GM23338 (cell line): ENCODE data around the gene PDRG1. TPM values are rescaled to one million over a fixed set of nuclear protein-coding genes. Genes with fewer than 3 reads are reported as not detected.
A peak's percentile ranks its signal among the peaks of the same experiment; 100 is the strongest.

Experiments used
- ATAC-seq: fragments of 200-7000 bp; cut with Tn5 transposase; 3 replicates; pipeline ENCODE4 v1.9.1; 2020
- DNase-seq: peaks from one replicate; pipeline ENCODE4 v3.0.0-alpha.2; 2015; ENCODE audit warnings: low spot score
- H2AFZ ChIP-seq: fragments of 200-600 bp; sonication (generic); 2 replicates; pipeline ENCODE4 v1.8.0; 2016; ENCODE audit warnings: antibody characterized with exemption, mild to moderate bottlenecking, moderate library complexity
- H3F3A ChIP-seq: fragments of 200-600 bp; sonication (generic); replicated peaks from 2 replicates; pipeline ENCODE4 v1.8.0; 2017; ENCODE audit warnings: antibody characterized with exemption, mixed run types, low read depth
- H3K27ac ChIP-seq: fragments of 200-600 bp; sonication (generic); 2 replicates; pipeline ENCODE4 v1.6.1; 2016; ENCODE audit warnings: low read depth
- H3K27me3 ChIP-seq: fragments of 200-600 bp; sonication (generic); 2 replicates; pipeline ENCODE4 v1.8.0; 2016; ENCODE audit warnings: mild to moderate bottlenecking, mixed run types, moderate library complexity; ENCODE audit not compliant: insufficient read depth
- H3K36me3 ChIP-seq: fragments of 200-600 bp; sonication (generic); 2 replicates; pipeline ENCODE4 v1.8.0; 2016; ENCODE audit warnings: mild to moderate bottlenecking; ENCODE audit not compliant: insufficient read depth
- H3K4me1 ChIP-seq: fragments of 200-600 bp; sonication (generic); 2 replicates; pipeline ENCODE4 v1.8.0; 2016; ENCODE audit warnings: mild to moderate bottlenecking, moderate library complexity; ENCODE audit not compliant: insufficient read depth
- H3K4me2 ChIP-seq: fragments of 200-600 bp; sonication (generic); 2 replicates; pipeline ENCODE4 v1.7.1; 2017; ENCODE audit warnings: mixed run types
- H3K4me3 ChIP-seq: fragments of 200-600 bp; sonication (generic); 2 replicates; pipeline ENCODE4 v1.6.1; 2016; ENCODE audit warnings: mixed run types
- H3K79me2 ChIP-seq: fragments of 200-600 bp; sonication (generic); replicated peaks from 2 replicates; pipeline ENCODE4 v1.8.0; 2017; ENCODE audit warnings: mild to moderate bottlenecking; ENCODE audit not compliant: insufficient read depth
- H3K9me2 ChIP-seq: fragments of 200-600 bp; sonication (generic); 2 replicates; pipeline ENCODE4 v1.8.0; 2017; ENCODE audit not compliant: insufficient read depth
- H4K20me1 ChIP-seq: fragments of 200-600 bp; sonication (generic); replicated peaks from 2 replicates; pipeline ENCODE4 v1.8.0; 2017; ENCODE audit warnings: mild to moderate bottlenecking; ENCODE audit not compliant: insufficient read depth
- H3K27ac Mint-ChIP-seq: 2 replicates; pipeline ENCODE4 v1.8.0; 2020; ENCODE audit warnings: inconsistent platforms, mild to moderate bottlenecking, moderate library complexity, mixed read lengths
- H3K27me3 Mint-ChIP-seq: 3 replicates; pipeline ENCODE4 v1.8.0; 2022; ENCODE audit warnings: low read depth, mild to moderate bottlenecking, moderate library complexity, mixed read lengths, inconsistent platforms; ENCODE audit not compliant: insufficient read depth, poor library complexity
- H3K36me3 Mint-ChIP-seq: 3 replicates; pipeline ENCODE4 v1.8.0; 2021; ENCODE audit warnings: low read depth, mild to moderate bottlenecking, inconsistent platforms, moderate library complexity, mixed read lengths
- H3K4me1 Mint-ChIP-seq: 3 replicates; pipeline ENCODE4 v1.8.0; 2020; ENCODE audit warnings: mild to moderate bottlenecking, inconsistent platforms, mixed read lengths
- H3K4me3 Mint-ChIP-seq: 3 replicates; pipeline ENCODE4 v1.8.0; 2021; ENCODE audit warnings: moderate library complexity, mild to moderate bottlenecking, inconsistent platforms, mixed read lengths
- H3K9me3 Mint-ChIP-seq: 3 replicates; pipeline ENCODE4 v1.8.0; 2020; ENCODE audit warnings: moderate library complexity, mild to moderate bottlenecking, inconsistent platforms, mixed read lengths
- CREB1 ChIP-seq: fragments of 250-450 bp; sonication (Bioruptor Pico); IDR thresholded peaks from 2 replicates; pipeline ENCODE4 v1.5.0; 2020; ENCODE audit warnings: low read depth, mild to moderate bottlenecking, moderate library complexity
- EZH2 ChIP-seq: fragments of 200-600 bp; sonication (generic); IDR thresholded peaks from one replicate; pipeline ENCODE4 v1.8.0; 2017; ENCODE audit warnings: antibody characterized with exemption, mild to moderate bottlenecking, low read depth; ENCODE audit not compliant: unreplicated experiment
- EZH2phosphoT487 ChIP-seq: fragments of 200-600 bp; sonication (generic); IDR thresholded peaks from one replicate; pipeline ENCODE4 v1.8.1; 2018; ENCODE audit warnings: antibody characterized with exemption; ENCODE audit not compliant: unreplicated experiment
- JUNB ChIP-seq: IDR thresholded peaks from one replicate; pipeline ENCODE4 v1.6.1; 2016; ENCODE audit warnings: antibody characterized with exemption; ENCODE audit not compliant: unreplicated experiment
- NANOG ChIP-seq: IDR thresholded peaks from 2 replicates; pipeline ENCODE4 v1.6.1; 2016; ENCODE audit warnings: antibody characterized with exemption, borderline replicate concordance
- POLR2AphosphoS5 ChIP-seq: IDR thresholded peaks from 2 replicates; pipeline ENCODE4 v1.6.1; 2016; ENCODE audit warnings: antibody characterized with exemption, low read depth
- STAT1 ChIP-seq: IDR thresholded peaks from one replicate; pipeline ENCODE4 v1.6.1; 2016; ENCODE audit warnings: antibody characterized with exemption; ENCODE audit not compliant: unreplicated experiment
- ZNF114 ChIP-seq: fragments of 250-450 bp; sonication (Bioruptor Pico); IDR thresholded peaks from 2 replicates; pipeline ENCODE4 v1.5.0; 2020; ENCODE audit warnings: mild to moderate bottlenecking, moderate library complexity
- ZNF331 ChIP-seq: fragments of 250-450 bp; sonication (Bioruptor Pico); IDR thresholded peaks from 2 replicates; pipeline ENCODE4 v1.5.0; 2020; ENCODE audit warnings: low read depth, mild to moderate bottlenecking, moderate library complexity
- polyA plus RNA-seq: library from polyadenylated mRNA; unstranded; fragments of >200 nt; fragmentation: Nextera tagmentation; extraction: Ambion mirVana; gene quantifications from 2 replicates; pipeline ENCODE4 v1.2.1, GENCODE V29; 2016
- total RNA-seq: library from RNA; depleted of rRNA; stranded (reverse); fragments of >200 nt; shearing (Covaris generic); gene quantifications from 2 replicates; pipeline ENCODE4 v1.2.3, GENCODE V29; 2014
- TF ChIP-seq, protein P1 (sequence below): IDR thresholded peaks from one replicate; pipeline ENCODE4 v1.6.1; 2018; ENCODE audit warnings: antibody characterized with exemption; ENCODE audit not compliant: unreplicated experiment
- TF ChIP-seq, protein P2 (sequence below): IDR thresholded peaks from 2 replicates; pipeline ENCODE4 v1.6.1; 2016; ENCODE audit warnings: antibody characterized with exemption
- TF ChIP-seq, protein P3 (sequence below): fragments of 250-450 bp; sonication (Bioruptor Pico); IDR thresholded peaks from 2 replicates; pipeline ENCODE4 v1.5.0; 2020; ENCODE audit warnings: mild to moderate bottlenecking, moderate library complexity
- TF ChIP-seq, protein P4 (sequence below), 2 experiments: fragments of 200-600 bp in 1 of 2; sonication (generic) in 1 of 2; conservative IDR thresholded peaks; 2 replicates each; pipeline versions ENCODE4 v1.5.1 to v1.6.1; 2016 to 2017; ENCODE audit warnings: antibody characterized with exemption in 2 of 2, low read depth in 2 of 2, mild to moderate bottlenecking in 2 of 2, moderate library complexity in 1 of 2

Gene PDRG1
- total and polyA plus RNA-seq, 2 experiments from 2014 or later = 10.5 to 27.8 TPM

DNA sequence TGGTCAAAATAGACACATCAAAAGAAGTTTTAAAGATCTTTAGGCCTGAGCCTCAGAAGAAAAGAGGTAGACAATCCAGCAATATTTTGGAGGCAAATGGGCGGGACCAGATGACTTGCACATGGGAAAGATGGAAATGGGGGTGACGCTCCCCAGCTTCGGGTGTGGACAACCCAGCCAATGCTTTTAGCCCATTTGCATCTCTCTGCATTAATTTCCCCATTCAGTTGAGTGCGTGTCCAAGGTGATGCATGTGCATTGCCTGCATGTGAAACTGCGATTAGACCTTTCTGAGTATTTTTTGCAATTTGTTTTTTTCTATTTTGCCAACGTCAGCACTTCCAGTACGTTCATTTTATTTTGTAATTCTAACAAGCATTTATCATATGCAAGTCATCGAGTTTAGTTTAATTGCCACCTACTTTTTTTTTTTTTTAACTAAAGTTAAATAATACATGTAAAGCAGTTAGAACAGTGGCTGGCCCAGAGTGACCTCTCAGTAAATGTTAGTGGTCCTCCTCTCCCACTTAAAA is 24.2 kb downstream of the PDRG1 start (continued):
- TF ChIP-seq, protein P1, sequence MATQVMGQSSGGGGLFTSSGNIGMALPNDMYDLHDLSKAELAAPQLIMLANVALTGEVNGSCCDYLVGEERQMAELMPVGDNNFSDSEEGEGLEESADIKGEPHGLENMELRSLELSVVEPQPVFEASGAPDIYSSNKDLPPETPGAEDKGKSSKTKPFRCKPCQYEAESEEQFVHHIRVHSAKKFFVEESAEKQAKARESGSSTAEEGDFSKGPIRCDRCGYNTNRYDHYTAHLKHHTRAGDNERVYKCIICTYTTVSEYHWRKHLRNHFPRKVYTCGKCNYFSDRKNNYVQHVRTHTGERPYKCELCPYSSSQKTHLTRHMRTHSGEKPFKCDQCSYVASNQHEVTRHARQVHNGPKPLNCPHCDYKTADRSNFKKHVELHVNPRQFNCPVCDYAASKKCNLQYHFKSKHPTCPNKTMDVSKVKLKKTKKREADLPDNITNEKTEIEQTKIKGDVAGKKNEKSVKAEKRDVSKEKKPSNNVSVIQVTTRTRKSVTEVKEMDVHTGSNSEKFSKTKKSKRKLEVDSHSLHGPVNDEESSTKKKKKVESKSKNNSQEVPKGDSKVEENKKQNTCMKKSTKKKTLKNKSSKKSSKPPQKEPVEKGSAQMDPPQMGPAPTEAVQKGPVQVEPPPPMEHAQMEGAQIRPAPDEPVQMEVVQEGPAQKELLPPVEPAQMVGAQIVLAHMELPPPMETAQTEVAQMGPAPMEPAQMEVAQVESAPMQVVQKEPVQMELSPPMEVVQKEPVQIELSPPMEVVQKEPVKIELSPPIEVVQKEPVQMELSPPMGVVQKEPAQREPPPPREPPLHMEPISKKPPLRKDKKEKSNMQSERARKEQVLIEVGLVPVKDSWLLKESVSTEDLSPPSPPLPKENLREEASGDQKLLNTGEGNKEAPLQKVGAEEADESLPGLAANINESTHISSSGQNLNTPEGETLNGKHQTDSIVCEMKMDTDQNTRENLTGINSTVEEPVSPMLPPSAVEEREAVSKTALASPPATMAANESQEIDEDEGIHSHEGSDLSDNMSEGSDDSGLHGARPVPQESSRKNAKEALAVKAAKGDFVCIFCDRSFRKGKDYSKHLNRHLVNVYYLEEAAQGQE = no peak
- no peak for TF ChIP-seq CREB1
- TF ChIP-seq, protein P2, sequence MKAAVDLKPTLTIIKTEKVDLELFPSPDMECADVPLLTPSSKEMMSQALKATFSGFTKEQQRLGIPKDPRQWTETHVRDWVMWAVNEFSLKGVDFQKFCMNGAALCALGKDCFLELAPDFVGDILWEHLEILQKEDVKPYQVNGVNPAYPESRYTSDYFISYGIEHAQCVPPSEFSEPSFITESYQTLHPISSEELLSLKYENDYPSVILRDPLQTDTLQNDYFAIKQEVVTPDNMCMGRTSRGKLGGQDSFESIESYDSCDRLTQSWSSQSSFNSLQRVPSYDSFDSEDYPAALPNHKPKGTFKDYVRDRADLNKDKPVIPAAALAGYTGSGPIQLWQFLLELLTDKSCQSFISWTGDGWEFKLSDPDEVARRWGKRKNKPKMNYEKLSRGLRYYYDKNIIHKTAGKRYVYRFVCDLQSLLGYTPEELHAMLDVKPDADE = no peak
- TF ChIP-seq ZNF114 (CRISPR knock-in tag) = no peak
- TF ChIP-seq EZH2 = no peak
- TF ChIP-seq NANOG = no peak
- TF ChIP-seq EZH2phosphoT487 = no peak
- TF ChIP-seq JUNB = no peak

DNA sequence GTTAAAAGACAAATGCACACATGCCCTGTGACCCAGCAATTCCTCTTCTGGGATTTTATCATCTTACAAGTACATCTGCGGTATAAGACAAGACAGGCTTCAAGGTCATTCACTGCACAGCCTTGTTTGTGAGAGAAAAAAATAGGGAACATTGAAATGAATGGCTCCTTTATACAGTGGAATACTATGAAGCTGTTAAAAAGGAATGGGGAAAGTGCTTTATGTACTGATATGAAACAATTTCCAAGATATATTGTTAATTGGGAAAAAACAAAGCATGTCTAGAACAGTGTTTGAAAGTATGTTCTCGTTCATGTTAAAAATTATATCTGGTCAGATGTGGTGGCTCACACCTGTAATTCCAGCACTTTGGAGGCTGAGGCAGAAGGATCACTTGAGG is 25.4 kb downstream of the PDRG1 start:
- no peak overlapping the region for H3K4me2 ChIP-seq
- H3K36me3 ChIP-seq = no peaks in the 10 kb centered on the region
- H2AFZ ChIP-seq = peak overlapping the region; percentile 83; the same call in 1 of the 2 replicates
- H3K36me3 Mint-ChIP-seq = no peaks in the 10 kb centered on the region
- no peak overlapping the region for H3K4me3 ChIP-seq
- H3K27ac Mint-ChIP-seq = no peak overlapping the region
- H3K27me3 Mint-ChIP-seq = peaks cover 17% of the 10 kb centered on the region
- no peaks in the 10 kb centered on the region for H3K79me2 ChIP-seq
- H3F3A ChIP-seq = no peaks in the 10 kb centered on the region
- peaks cover 51% of the 10 kb centered on the region for H3K9me3 Mint-ChIP-seq
- H4K20me1 ChIP-seq = no peaks in the 10 kb centered on the region
- H3K4me1 ChIP-seq = no peaks in the 10 kb centered on the region
- H3K27ac ChIP-seq = no peak overlapping the region
- no peak for DNase-seq
- ATAC-seq = no peak
- peaks cover 6% of the 10 kb centered on the region; the same call in 2 of the 3 replicates for H3K4me1 Mint-ChIP-seq
- no peaks in the 10 kb centered on the region for H3K9me2 ChIP-seq
- no peak overlapping the region for H3K4me3 Mint-ChIP-seq
- no peaks in the 10 kb centered on the region for H3K27me3 ChIP-seq
- no peak for TF ChIP-seq STAT1
- TF ChIP-seq ZNF331 (CRISPR knock-in tag) = no peak
- TF ChIP-seq EZH2phosphoT487 = no peak
- TF ChIP-seq POLR2AphosphoS5 = no peak
- TF ChIP-seq, protein P3, sequence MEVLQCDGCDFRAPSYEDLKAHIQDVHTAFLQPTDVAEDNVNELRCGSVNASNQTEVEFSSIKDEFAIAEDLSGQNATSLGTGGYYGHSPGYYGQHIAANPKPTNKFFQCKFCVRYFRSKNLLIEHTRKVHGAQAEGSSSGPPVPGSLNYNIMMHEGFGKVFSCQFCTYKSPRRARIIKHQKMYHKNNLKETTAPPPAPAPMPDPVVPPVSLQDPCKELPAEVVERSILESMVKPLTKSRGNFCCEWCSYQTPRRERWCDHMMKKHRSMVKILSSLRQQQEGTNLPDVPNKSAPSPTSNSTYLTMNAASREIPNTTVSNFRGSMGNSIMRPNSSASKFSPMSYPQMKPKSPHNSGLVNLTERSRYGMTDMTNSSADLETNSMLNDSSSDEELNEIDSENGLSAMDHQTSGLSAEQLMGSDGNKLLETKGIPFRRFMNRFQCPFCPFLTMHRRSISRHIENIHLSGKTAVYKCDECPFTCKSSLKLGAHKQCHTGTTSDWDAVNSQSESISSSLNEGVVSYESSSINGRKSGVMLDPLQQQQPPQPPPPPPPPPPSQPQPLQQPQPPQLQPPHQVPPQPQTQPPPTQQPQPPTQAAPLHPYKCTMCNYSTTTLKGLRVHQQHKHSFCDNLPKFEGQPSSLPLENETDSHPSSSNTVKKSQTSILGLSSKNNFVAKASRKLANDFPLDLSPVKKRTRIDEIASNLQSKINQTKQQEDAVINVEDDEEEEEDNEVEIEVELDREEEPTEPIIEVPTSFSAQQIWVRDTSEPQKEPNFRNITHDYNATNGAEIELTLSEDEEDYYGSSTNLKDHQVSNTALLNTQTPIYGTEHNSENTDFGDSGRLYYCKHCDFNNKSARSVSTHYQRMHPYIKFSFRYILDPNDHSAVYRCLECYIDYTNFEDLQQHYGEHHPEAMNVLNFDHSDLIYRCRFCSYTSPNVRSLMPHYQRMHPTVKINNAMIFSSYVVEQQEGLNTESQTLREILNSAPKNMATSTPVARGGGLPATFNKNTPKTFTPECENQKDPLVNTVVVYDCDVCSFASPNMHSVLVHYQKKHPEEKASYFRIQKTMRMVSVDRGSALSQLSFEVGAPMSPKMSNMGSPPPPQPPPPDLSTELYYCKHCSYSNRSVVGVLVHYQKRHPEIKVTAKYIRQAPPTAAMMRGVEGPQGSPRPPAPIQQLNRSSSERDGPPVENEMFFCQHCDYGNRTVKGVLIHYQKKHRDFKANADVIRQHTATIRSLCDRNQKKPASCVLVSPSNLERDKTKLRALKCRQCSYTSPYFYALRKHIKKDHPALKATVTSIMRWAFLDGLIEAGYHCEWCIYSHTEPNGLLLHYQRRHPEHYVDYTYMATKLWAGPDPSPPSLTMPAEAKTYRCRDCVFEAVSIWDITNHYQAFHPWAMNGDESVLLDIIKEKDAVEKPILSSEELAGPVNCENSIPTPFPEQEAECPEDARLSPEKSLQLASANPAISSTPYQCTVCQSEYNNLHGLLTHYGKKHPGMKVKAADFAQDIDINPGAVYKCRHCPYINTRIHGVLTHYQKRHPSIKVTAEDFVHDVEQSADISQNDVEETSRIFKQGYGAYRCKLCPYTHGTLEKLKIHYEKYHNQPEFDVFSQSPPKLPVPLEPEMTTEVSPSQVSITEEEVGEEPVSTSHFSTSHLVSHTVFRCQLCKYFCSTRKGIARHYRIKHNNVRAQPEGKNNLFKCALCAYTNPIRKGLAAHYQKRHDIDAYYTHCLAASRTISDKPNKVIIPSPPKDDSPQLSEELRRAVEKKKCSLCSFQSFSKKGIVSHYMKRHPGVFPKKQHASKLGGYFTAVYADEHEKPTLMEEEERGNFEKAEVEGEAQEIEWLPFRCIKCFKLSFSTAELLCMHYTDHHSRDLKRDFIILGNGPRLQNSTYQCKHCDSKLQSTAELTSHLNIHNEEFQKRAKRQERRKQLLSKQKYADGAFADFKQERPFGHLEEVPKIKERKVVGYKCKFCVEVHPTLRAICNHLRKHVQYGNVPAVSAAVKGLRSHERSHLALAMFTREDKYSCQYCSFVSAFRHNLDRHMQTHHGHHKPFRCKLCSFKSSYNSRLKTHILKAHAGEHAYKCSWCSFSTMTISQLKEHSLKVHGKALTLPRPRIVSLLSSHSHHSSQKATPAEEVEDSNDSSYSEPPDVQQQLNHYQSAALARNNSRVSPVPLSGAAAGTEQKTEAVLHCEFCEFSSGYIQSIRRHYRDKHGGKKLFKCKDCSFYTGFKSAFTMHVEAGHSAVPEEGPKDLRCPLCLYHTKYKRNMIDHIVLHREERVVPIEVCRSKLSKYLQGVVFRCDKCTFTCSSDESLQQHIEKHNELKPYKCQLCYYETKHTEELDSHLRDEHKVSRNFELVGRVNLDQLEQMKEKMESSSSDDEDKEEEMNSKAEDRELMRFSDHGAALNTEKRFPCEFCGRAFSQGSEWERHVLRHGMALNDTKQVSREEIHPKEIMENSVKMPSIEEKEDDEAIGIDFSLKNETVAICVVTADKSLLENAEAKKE (CRISPR knock-in tag) = no peak
- TF ChIP-seq, protein P4, sequence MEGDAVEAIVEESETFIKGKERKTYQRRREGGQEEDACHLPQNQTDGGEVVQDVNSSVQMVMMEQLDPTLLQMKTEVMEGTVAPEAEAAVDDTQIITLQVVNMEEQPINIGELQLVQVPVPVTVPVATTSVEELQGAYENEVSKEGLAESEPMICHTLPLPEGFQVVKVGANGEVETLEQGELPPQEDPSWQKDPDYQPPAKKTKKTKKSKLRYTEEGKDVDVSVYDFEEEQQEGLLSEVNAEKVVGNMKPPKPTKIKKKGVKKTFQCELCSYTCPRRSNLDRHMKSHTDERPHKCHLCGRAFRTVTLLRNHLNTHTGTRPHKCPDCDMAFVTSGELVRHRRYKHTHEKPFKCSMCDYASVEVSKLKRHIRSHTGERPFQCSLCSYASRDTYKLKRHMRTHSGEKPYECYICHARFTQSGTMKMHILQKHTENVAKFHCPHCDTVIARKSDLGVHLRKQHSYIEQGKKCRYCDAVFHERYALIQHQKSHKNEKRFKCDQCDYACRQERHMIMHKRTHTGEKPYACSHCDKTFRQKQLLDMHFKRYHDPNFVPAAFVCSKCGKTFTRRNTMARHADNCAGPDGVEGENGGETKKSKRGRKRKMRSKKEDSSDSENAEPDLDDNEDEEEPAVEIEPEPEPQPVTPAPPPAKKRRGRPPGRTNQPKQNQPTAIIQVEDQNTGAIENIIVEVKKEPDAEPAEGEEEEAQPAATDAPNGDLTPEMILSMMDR (conservative IDR thresholded peaks at IDR 0.05; ENCODE audit: low read depth in 2 of 2) = no peak
- no peak for TF ChIP-seq ZNF114 (CRISPR knock-in tag)
